Activated gamma-delta T cell treated with Interleukin-2 at 50 U/mL for 16 hours (primary cell): ENCODE data around the gene CCDC159.
"Not testable (repeated sequence)": the region's sequence is repeated elsewhere in the genome, so short reads cannot be mapped to it uniquely, and the experiment has no call there.

Source experiments
- DNase-seq: peaks from one replicate; pipeline ENCODE4 v3.0.0-alpha.2; 2020

The CCDC159 gene

DNA sequence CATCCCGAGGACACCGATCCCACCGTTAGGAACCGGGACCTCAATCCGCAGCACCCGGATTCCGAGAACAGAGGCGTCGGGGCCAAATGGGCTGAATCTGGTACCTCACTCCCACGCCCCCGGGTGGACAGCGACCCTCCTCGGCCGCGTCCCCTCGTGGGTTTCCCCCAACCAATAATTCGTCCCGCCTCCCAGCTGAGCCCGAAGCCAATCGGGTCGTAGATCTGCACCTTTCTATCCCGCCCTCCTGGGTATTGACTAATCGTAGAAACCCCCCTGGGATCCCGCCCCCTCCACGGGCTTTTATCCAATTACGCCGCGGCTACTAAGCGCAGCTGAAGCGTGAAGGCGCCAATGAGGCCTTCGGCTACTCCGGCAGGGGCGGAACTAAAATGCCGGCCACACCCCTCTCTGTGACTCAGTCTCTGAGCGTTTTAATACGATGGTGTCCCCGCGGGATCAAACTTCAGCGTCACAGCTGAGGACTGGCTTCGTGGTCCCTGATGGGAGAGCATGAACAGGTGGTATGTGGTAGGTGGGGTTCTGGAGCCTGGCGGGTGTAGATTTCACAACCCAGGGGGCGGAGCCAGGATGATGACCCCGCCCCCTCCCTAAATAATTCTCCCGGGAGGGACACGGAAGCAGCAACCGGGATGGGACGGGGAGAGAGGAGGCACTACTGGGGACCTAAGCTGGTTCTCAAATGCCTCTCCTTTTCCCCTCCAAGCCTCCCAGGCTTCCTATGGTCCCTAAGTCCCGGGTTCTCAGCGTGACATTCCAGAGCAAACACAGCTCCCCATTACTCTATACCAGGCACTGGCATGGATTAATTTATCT is at the start of gene CCDC159, which contains the start of gene TMEM205:
Gene CCDC159, plus strand, starts transcription at position 416 of the 837 bp plus-strand sequence. Its CDS starts 88 bp downstream, at position 504.
Gene TMEM205, minus strand, starts transcription at position 165 of the 837 bp plus-strand sequence. CDS start 649 bp downstream, outside the sequence.
- DNase-seq = peak; percentile 99

GRCh38 chr19:11299946-11300810 is 46.1 kb upstream of the CCDC159 start:
- DNase-seq = no peak

DNA sequence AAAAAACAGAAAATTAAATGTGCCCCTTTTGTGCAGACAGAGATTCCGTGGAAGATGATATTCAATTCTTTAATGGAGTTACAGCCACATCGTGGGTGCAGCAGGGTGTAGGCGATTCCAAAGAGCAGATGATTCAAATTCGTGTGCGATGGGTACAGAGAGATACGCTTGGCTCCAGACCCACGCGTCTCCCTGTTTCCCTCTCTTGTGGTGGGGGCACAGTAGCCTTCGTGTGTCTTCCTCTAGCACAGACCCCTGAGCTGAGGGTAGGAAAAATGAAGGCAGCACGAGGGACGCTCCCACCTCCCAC is 45.6 kb upstream of the CCDC159 start:
- no peak for DNase-seq

DNA sequence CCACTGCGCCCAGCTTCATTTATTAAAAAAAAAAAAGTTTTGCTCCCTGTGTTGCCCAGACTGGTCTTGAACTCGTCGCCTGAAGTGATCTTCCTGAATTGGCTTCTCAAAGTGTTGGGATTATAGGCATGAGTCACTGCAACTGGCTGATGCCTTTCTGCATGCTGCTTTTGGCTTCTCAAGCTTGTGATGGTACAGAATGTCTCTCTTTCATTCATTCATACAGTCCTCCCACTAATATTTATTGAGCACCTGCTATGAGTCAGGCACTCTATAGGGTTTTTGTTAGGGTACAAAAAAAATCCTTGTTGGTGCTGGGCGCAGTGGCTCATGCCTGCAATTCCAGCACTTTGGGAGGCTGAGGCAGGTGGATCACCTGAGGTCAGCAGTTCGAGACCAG is 41.4 kb upstream of the CCDC159 start:
- no peak for DNase-seq

DNA sequence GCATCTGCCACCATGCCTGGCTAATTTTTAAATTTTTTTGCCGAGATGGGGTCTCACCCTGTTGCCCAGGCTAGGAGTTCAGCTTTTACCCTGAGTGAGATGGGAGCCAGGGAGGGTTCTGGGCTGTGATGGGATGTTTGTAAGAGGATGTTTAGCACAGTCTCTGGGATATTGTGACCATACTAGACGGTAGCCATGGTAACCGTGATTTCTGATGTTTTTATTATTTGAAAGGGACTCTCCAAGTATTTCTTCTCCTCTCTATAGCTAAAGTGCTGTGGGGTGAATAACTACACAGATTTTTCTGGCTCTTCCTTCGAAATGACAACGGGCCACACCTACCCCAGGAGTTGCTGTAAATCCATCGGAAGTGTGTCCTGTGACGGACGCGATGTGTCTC is 40.0 kb upstream of the CCDC159 start:
- no peak for DNase-seq

- DNase-seq = not testable (repeated sequence)
Observed at GRCh38 chr19:11320278-11320995, 25.9 kb upstream of the CCDC159 start.

- no peak for DNase-seq
Observed at GRCh38 chr19:11321191-11322126, 24.9 kb upstream of the CCDC159 start.

GRCh38 chr19:11322269-11323024 is 23.9 kb upstream of the CCDC159 start:
- DNase-seq = no peak

- no peak for DNase-seq
Observed at GRCh38 chr19:11323601-11324078, 22.7 kb upstream of the CCDC159 start.

GRCh38 chr19:11324079-11324661 is 22.1 kb upstream of the CCDC159 start:
- DNase-seq = no peak

DNA sequence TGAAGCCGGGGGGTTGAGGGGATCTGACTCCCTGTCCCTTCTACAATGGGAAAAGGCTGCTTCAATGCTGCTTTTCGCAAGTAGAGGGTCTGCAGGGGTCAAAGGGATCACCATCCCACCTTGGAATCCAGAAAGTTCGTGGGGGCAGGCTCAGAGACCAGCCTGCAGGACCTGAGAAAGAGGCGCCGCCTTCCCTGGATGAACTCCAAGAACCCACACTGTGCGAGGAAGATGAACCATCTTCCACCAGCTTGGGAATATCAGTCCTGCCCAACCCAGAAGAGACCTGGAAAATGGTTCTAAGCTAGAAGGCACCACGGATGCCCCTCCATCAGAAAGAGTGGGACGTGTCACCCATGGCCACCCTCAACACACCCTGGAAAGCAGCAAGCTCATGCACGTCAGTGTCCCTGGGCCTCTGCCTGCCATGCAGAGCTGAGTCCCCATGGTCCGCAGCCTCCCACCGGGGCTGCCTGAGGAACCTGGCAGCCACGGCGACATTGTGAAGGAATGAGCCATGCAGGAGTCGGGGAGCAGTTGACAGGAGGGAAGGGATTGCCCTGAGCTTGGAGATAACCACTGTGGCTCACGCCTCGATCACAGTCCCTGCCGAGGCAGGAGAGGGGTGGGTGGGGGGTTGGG is 21.4 kb upstream of the CCDC159 start:
- no peak for DNase-seq

GRCh38 chr19:11325544-11325943 is 20.8 kb upstream of the CCDC159 start:
- no peak for DNase-seq

DNA sequence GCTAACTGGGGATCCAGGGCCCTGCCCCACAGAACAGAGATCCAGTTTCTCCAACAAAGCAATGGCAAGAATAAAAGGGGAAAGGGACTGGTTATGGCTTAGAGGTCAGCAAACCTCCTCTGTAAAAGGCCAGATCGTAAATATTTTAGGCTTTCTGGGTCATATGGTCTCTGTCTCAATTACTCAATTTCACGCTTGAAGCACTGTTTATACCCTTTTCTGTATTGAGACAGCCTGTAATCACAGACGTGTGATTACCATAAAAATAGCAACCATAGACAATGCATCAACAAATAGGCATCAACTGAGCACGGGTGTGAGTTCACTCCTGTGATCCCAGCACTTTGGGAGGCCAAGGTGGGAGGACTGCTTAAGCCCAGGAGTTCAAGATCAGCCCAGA is 16.2 kb upstream of the CCDC159 start:
- DNase-seq = no peak

- DNase-seq = no peak
Observed at GRCh38 chr19:11331502-11331901, 14.8 kb upstream of the CCDC159 start.

GRCh38 chr19:11332822-11333221 is 13.5 kb upstream of the CCDC159 start:
- no peak for DNase-seq

DNA sequence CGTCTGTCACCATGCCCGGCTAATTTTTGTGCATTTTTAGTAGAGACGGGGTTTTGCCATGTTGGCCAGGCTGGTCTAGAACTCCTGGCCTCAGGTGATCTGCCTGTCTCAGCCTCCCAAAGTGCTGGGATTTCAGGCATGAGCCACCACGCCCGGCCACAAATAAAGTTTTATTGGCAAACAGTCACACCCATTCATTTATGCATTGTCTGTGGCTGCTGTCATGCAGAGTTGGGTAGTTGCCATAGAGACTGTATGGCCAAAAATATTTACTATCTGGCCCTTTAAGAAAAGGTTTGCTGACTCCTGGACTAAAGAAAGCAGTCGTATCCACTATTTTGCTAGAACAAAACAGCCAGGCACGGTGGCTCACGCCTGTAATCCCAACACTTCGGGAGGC is 12.5 kb upstream of the CCDC159 start:
- DNase-seq = not testable (repeated sequence)

DNA sequence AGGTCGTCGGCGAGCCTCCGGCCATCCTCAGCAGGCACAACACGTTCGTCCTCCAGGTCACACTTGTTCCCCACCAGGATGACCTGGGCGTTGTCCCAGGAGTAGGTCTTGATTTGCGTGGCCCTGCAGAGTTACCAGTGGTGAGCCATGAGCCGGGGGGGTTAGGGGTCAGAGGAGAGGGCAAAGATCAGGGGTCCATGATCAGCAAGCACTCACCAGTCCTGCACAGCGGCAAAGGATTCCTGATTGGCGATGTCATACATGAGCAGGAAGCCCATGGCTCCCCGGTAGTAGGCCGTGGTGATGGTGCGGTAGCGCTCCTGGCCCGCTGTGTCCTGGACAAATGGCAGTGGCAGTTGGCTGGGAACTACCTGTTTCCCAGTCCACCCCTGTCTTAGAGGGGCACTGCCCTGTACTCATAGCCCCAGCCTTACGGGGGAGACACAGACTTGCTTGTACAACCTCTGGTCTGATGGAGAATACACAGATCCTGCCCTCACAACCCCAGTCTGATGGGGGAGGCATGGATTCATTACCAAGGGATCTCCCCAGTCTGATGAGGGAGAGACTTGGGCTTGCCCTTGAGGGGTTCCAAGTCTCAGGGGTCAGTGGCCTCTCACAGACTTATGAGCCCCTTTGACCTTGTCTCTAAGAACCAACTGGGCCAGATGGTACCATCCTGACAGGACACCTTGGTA is 10.7 kb upstream of the CCDC159 start:
- no peak for DNase-seq

DNA sequence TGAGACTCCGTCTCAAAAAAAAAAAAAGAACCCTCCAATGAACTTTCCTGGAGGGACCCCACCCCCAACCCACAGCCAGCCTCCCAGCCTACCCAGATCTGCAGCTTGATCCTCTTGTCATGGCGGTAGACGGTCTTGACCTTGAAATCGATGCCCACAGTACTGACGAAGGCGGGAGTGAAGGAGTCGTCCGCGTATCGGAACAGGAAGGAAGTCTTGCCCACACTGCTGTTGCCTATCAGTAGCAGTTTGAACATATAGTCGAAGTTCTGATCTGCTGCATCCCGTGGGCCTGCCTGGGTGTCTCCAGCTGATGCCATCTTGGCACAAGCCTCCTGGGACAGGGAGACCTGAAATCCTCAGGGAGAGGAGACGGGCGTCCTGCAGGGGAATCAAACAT is 9.2 kb upstream of the CCDC159 start:
- no peak for DNase-seq

DNA sequence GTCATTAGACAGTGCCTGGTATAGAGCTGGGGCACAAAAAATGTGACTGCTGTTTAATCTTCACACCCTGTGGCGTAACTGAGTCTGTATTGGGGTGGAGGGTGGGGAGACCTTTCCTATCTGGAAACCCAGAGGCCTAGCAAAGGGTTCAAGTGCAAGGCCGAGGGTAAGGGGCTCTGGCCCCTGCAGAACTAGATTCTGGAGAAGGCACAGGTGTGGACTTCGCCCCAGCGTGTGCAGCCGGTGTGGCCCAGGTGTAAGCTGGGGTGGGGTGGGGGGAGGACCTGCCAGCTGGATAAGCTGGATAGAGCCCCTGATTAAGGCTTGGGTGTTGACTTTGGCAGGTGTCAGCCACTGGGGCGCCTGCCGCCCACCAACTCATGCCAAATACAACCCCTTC is 8.2 kb upstream of the CCDC159 start:
- no peak for DNase-seq
